ENCODE data around the gene ZC3HAV1.

GRCh38 chr7:139104091-139104450, 5.4 kb downstream of the ZC3HAV1 start:
- no peak for TF ChIP-seq EZH2 (IDR thresholded peaks at IDR 0.05; ENCODE audit: borderline replicate concordance, low read depth, low read length, severe bottlenecking)
- TF ChIP-seq CTCF (IDR thresholded peaks at IDR 0.05; ENCODE audit: borderline replicate concordance, extremely low read depth, low read length, poor library complexity, severe bottlenecking): no peak
